ENCODE results near the gene SAMD4B. TPM values are rescaled to one million over a fixed set of nuclear protein-coding genes. Genes with fewer than 3 reads are reported as not detected.

The SAMD4B gene
- total RNA-seq, 2 experiments from 2014 or later, result 65.0 to 66.9 TPM

DNA sequence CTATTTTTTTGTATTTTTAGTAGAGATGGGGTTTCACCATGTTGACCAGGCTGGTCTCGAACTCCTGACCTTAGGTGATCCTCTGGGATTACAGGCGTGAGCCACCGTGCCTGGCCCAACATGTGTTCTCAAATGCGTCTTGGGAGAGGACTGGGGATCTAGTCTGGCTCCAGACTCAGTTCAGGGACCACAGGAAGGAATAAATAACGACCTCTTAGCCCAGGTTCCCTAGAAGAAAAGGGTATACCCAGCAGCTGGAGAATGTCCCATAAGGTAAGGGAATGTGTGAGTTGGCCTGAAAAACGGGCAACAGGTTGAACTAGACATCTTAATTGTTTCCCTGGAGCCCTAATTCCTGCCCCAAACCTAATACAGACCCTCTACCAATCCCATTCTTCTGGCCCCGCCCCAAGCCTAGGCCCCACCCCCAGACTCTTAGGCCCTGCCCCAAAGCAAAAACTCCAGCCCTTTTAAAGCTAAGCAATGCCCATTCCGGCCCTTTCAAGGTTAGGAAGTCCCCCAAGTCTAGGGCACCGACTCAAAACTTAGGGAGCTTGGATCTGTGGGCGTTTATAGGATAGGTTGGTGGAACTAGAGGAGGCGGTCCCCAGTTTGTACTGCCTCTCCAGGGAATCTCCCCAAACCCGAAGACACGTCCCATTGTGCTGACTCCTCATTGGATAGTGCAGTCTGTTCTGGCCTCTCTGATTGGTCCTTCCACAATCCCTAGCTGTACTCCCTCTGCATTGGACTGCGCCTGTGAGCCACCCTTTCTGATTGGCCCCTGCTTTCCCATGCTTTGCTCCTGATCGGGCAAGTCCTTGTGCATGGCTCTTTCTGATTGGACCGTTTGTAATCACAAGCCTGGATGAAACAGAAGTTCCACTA is 16.2 kb upstream of the SAMD4B start:
- peaks cover 48% of the 10 kb centered on the region for H3K36me3 Mint-ChIP-seq (ENCODE audit: low read depth)
- intact Hi-C loops (cut with DNase I, micrococcal nuclease), result loop anchor here in 1 of 2 experiments (5.0 kb wide), 1 partner anchor 274 kb away; no protein-coding TSS in a partner anchor
- H3K27ac Mint-ChIP-seq, result peak overlapping the region; percentile 7
- no peak overlapping the region for H3K4me3 ChIP-seq (ENCODE audit: low read length)
- DNase-seq, result peak in 3 of 14 experiments; percentile 13 to 63 (median 50)
- no peak overlapping the region for H3K4me3 Mint-ChIP-seq
- no peaks in the 10 kb centered on the region for H3K9me3 Mint-ChIP-seq
- POLR2A ChIA-PET, result interaction anchor here (1.4 to 3.4 kb wide), 3 partner anchors 10 to 204 kb away, joined by 3 to 17 read pairs (median 4); partner anchors contain the start of genes GMFG and SAMD4B
- H3K36me3 ChIP-seq (ENCODE audit: insufficient read depth, low read length), result peaks cover 47% of the 10 kb centered on the region
- H3K4me1 ChIP-seq (ENCODE audit: insufficient read depth, low read length), result peaks cover 46% of the 10 kb centered on the region
- CTCF ChIA-PET, result interaction anchor here (0.6 kb wide), 1 partner anchor 166 kb away, joined by 3 read pairs; no protein-coding TSS in a partner anchor
- H3K27me3 Mint-ChIP-seq, result no peaks in the 10 kb centered on the region
- H3K27ac ChIP-seq (ENCODE audit: low read depth in 1 of 2, low read length in 2 of 2), result no peak overlapping the region
- H3K27me3 ChIP-seq (ENCODE audit: control insufficient read depth in 1 of 2, insufficient read depth in 2 of 2, low read length in 2 of 2), result no peaks in the 10 kb centered on the region
- no peaks in the 10 kb centered on the region for H3K9me3 ChIP-seq (ENCODE audit: control insufficient read depth in 1 of 2, insufficient read depth in 1 of 2, low read length in 2 of 2)
- TF ChIP-seq, protein P1, sequence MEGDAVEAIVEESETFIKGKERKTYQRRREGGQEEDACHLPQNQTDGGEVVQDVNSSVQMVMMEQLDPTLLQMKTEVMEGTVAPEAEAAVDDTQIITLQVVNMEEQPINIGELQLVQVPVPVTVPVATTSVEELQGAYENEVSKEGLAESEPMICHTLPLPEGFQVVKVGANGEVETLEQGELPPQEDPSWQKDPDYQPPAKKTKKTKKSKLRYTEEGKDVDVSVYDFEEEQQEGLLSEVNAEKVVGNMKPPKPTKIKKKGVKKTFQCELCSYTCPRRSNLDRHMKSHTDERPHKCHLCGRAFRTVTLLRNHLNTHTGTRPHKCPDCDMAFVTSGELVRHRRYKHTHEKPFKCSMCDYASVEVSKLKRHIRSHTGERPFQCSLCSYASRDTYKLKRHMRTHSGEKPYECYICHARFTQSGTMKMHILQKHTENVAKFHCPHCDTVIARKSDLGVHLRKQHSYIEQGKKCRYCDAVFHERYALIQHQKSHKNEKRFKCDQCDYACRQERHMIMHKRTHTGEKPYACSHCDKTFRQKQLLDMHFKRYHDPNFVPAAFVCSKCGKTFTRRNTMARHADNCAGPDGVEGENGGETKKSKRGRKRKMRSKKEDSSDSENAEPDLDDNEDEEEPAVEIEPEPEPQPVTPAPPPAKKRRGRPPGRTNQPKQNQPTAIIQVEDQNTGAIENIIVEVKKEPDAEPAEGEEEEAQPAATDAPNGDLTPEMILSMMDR (IDR thresholded peaks at IDR 0.05), result no peak
- peaks cover 33% of the 10 kb centered on the region for H3K4me1 Mint-ChIP-seq (ENCODE audit: low read depth)
- ATAC-seq (ENCODE audit: poor library complexity), result peak; percentile 48

DNA sequence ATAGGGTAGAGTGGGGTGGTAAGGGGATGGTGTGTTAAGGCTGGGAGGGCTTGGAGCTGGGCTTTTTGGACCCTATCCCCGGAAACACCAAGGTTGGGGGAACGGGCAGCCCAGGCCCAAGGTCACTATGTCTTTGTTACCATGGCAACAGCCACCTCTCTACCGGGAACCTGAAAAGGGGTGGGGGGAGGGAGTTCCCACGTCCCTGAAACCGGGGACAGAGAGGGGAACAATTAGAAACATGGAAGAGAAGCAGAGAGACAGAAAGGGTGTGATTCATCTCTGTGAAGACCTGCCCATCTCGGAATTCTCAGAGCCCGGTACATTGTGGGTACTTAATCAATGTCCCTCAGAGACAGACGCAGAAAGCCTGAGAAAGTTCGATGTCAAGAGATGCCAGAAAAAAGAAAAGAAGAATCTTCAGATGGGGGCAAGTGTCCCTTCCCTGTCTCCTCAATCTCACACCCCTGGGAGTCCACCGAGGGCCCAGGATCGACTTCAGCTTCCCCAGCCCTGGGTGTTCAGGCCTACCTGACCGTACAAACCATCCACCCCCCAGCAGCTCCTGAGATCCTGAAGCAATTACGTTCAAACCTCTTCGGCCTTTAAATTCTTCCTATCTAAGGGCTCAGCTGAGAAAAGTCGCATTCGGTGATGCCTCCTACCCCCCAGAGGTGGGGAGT is 14.7 kb upstream of the SAMD4B start:
- H3K36me3 ChIP-seq (ENCODE audit: insufficient read depth, low read length), result peaks cover 56% of the 10 kb centered on the region
- no peaks in the 10 kb centered on the region for H3K9me3 ChIP-seq (ENCODE audit: control insufficient read depth in 1 of 2, insufficient read depth in 1 of 2, low read length in 2 of 2)
- no peaks in the 10 kb centered on the region for H3K9me3 Mint-ChIP-seq
- intact Hi-C loops (cut with DNase I, micrococcal nuclease), result loop anchor here (1.0 to 5.0 kb wide), 3 partner anchors 115 to 275 kb away; no protein-coding TSS in a partner anchor
- H3K4me3 ChIP-seq (ENCODE audit: low read length), result no peak overlapping the region
- ATAC-seq (ENCODE audit: poor library complexity), result no peak
- H3K27ac ChIP-seq (ENCODE audit: low read depth in 1 of 2, low read length in 2 of 2), result no peak overlapping the region
- CTCF ChIA-PET, result interaction anchor here (0.6 to 1.8 kb wide), 8 partner anchors 9 to 275 kb away, joined by 3 to 12 read pairs (median 3); partner anchors contain the start of genes GMFG, PAK4 and SAMD4B
- TF ChIP-seq, protein P1 (IDR thresholded peaks at IDR 0.05), result no peak
- no peaks in the 10 kb centered on the region for H3K27me3 ChIP-seq (ENCODE audit: control insufficient read depth in 1 of 2, insufficient read depth in 2 of 2, low read length in 2 of 2)
- H3K4me1 ChIP-seq (ENCODE audit: insufficient read depth, low read length), result peaks cover 57% of the 10 kb centered on the region
- no peak for DNase-seq
- no peaks in the 10 kb centered on the region for H3K27me3 Mint-ChIP-seq
- H3K4me1 Mint-ChIP-seq (ENCODE audit: low read depth), result peaks cover 31% of the 10 kb centered on the region
- peak overlapping the region; percentile 83 for H3K27ac Mint-ChIP-seq
- POLR2A ChIA-PET, result interaction anchor here (0.6 to 3.4 kb wide), 8 partner anchors 8 to 725 kb away, joined by 3 to 17 read pairs (median 3); partner anchors contain the start of genes GMFG, MED29, PAF1 and PAK4
- no peak overlapping the region for H3K4me3 Mint-ChIP-seq
- H3K36me3 Mint-ChIP-seq (ENCODE audit: low read depth), result peaks cover 57% of the 10 kb centered on the region
